Astrocyte (in vitro differentiated cells and primary cell): ENCODE data around the gene LSM14B.

Source experiments
- EZH2 ChIP-seq: IDR thresholded peaks from 2 replicates; pipeline ENCODE4 v1.6.1; 2012; ENCODE audit warnings: mild to moderate bottlenecking, low read length, inconsistent platforms; ENCODE audit not compliant: insufficient read depth
- TF ChIP-seq, protein P1 (sequence below): IDR thresholded peaks from 2 replicates; pipeline ENCODE4 v1.5.1; 2011; ENCODE audit warnings: low read depth, mild to moderate bottlenecking, inconsistent platforms, low read length, moderate library complexity; ENCODE audit not compliant: insufficient read depth

- TF ChIP-seq, protein P1, sequence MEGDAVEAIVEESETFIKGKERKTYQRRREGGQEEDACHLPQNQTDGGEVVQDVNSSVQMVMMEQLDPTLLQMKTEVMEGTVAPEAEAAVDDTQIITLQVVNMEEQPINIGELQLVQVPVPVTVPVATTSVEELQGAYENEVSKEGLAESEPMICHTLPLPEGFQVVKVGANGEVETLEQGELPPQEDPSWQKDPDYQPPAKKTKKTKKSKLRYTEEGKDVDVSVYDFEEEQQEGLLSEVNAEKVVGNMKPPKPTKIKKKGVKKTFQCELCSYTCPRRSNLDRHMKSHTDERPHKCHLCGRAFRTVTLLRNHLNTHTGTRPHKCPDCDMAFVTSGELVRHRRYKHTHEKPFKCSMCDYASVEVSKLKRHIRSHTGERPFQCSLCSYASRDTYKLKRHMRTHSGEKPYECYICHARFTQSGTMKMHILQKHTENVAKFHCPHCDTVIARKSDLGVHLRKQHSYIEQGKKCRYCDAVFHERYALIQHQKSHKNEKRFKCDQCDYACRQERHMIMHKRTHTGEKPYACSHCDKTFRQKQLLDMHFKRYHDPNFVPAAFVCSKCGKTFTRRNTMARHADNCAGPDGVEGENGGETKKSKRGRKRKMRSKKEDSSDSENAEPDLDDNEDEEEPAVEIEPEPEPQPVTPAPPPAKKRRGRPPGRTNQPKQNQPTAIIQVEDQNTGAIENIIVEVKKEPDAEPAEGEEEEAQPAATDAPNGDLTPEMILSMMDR, result no peak
- TF ChIP-seq EZH2, result no peak
Observed at GRCh38 chr20:62174870-62175624, 52.8 kb downstream of the LSM14B start.
